ENCODE results near the gene PFDN6. TPM values are rescaled to one million over a fixed set of nuclear protein-coding genes. Genes with fewer than 3 reads are reported as not detected.

Gene PFDN6
- total and polyA plus RNA-seq, 10 of the 15 experiments (the other 5 are each of a cell fraction or from before 2014, with no cell fraction given), result 3.1 to 168 (median 82.6) TPM

GRCh38 chr6:33297956-33298772 is 8.8 kb downstream of the PFDN6 start (continued):
- TF ChIP-seq ZNF207 (IDR thresholded peaks at IDR 0.05; ENCODE audit: borderline replicate concordance), result peak; percentile 31; the same call in 1 of the 2 replicates

DNA sequence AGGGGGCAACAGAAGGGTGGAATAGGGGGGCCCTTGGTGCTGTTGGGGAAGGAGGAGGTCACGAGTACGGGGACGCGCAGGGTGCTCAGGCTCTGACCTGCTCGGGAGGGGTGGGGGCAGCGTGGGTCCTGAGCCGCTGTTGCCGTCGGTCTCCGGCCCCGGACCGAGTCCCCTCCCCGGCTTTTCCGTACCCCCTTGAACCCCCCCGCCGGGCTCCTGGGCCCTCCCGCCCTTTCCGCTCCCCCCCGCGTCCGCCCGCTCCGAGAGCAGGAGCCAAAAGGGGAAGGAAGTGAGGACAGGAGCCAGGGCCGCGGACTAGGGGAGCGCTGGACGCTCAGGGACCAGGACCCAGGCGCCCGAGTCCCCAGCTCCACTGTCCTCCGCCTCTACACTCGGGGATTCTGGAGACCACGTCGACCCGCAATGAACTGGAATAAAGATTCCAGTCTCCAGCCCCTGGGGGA is 9.4 kb downstream of the PFDN6 start, which contains the start of gene RGL2:
Gene RGL2 (minus strand): TSS at position 170 of the 464 bp plus-strand sequence. CDS start 332 bp downstream, outside the sequence.
- H3K4me3 ChIP-seq, result peak within 1 kb of the TSS; percentile 100
- ChIA-PET SMC1A (ENCODE audit: uncharacterized antibody, unreplicated experiment) (interaction anchor here (1.0 to 1.6 kb wide), 4 partner anchors 19 to 46 kb away, joined by 4 to 10 read pairs (median 6); partner anchors contain the start of genes B3GALT4, RPS18, VPS52 and ZBTB22), POLR2A (interaction anchor here (1.2 to 3.4 kb wide), 8 partner anchors 10 to 127 kb away, joined by 3 to 41 read pairs (median 7); partner anchors contain the start of genes B3GALT4, PFDN6, RING1 and RPS18), RAD21 (ENCODE audit: unreplicated experiment) (interaction anchor here (0.9 to 2.0 kb wide), 11 partner anchors 10 to 127 kb away, joined by 3 to 14 read pairs (median 4); partner anchors contain the start of genes B3GALT4, PFDN6, RPS18 and SYNGAP1), CTCF (interaction anchor here (0.9 to 4.5 kb wide), 11 partner anchors 9 to 127 kb away, joined by 3 to 30 read pairs (median 5); partner anchors contain the start of genes B3GALT4, CUTA, PFDN6 and RPS18)
- H3K36me3 ChIP-seq (ENCODE audit: control insufficient read depth in 2 of 2, insufficient read depth in 2 of 2, low read length in 1 of 2), result peaks cover 2 to 10% of the 10 kb centered on the region in 2 experiments; a peak in 3 of 4 replicates
- no peaks in the 10 kb centered on the region for H3K27me3 ChIP-seq (replicated peaks in 1 of 2; ENCODE audit: control insufficient read depth in 2 of 2, insufficient read depth in 2 of 2, low read length in 1 of 2)
- peaks cover 4% of the 10 kb centered on the region; the same call in 1 of the 2 replicates for H3K79me2 ChIP-seq (ENCODE audit: control insufficient read depth, insufficient read depth, low read length)
- peaks cover 11% of the 10 kb centered on the region for H3K4me1 ChIP-seq (ENCODE audit: control insufficient read depth, insufficient read depth, low read length)
- peak within 1 kb of the TSS; percentile 82 for H3K9ac ChIP-seq (ENCODE audit: control insufficient read depth, insufficient read depth, low read length)
- peak within 1 kb of the TSS; percentile 93 for H3K4me2 ChIP-seq (ENCODE audit: control insufficient read depth, insufficient read depth)
- peak within 1 kb of the TSS; percentile 86 for H3K27ac ChIP-seq (ENCODE audit: control insufficient read depth, insufficient read depth)
- ATAC-seq, result peak; percentile 58
- 1% methylated on average over 14 of the region's 34 CpGs for WGBS (ENCODE audit: insufficient coverage, insufficient replicate concordance, low lambda C conversion rate, missing lambda C conversion rate)
- DNase-seq (ENCODE audit: low read depth, low spot score), result no peak
- intact Hi-C loops (cut with micrococcal nuclease; ENCODE audit: unreplicated experiment) (loop anchor here (1.0 kb wide), 3 partner anchors 10 to 22 kb away; partner anchors contain the start of genes B3GALT4, PFDN6, TAPBP and WDR46), in situ Hi-C loops (cut with MboI) (no loop called here)
- H4K20me1 ChIP-seq (ENCODE audit: control insufficient read depth, insufficient read depth), result no peaks in the 10 kb centered on the region
- H2AFZ ChIP-seq (ENCODE audit: control insufficient read depth, low read depth, low read length), result peak within 1 kb of the TSS; percentile 68
- FAIRE-seq, result no peak
- H3K9me3 ChIP-seq (replicated peaks; ENCODE audit: control insufficient read depth, insufficient read depth, low read length), result no peaks in the 10 kb centered on the region
- BruUV-seq (replicated peaks), result no TSS peak
- TF ChIP-seq SREBF2 (IDR thresholded peaks at IDR 0.05; ENCODE audit: low read length) (no peak), ZBTB11 (CRISPR knock-in tag; IDR thresholded peaks at IDR 0.05) (no peak), LARP7 (IDR thresholded peaks at IDR 0.05) (0 out of 2 replicates have a peak, but pooled peaks have one; percentile 6), CREB1 (IDR thresholded peaks at IDR 0.05; ENCODE audit: low read depth) (no peak), CBFB (IDR thresholded peaks at IDR 0.05; ENCODE audit: low read depth) (no peak), ZNF274 (IDR thresholded peaks at IDR 0.05; ENCODE audit: insufficient read depth, insufficient read length) (no peak), POLR2A (IDR thresholded peaks at IDR 0.05; ENCODE audit: low read depth, low read length) (peak; percentile 7), SP1 (IDR thresholded peaks at IDR 0.05; ENCODE audit: low read depth, low read length) (no peak), SREBF1 (IDR thresholded peaks at IDR 0.05; ENCODE audit: low read length) (no peak), MEF2B (IDR thresholded peaks at IDR 0.05; ENCODE audit: partially characterized antibody, poor library complexity, severe bottlenecking) (no peak), TCF3 (IDR thresholded peaks at IDR 0.05; ENCODE audit: borderline replicate concordance, insufficient read depth, low read depth, low read length) (no peak), RAD51 (IDR thresholded peaks at IDR 0.05) (no peak), KDM1A (IDR thresholded peaks at IDR 0.05; ENCODE audit: borderline replicate concordance) (no peak)
- TF ChIP-seq, protein P1, sequence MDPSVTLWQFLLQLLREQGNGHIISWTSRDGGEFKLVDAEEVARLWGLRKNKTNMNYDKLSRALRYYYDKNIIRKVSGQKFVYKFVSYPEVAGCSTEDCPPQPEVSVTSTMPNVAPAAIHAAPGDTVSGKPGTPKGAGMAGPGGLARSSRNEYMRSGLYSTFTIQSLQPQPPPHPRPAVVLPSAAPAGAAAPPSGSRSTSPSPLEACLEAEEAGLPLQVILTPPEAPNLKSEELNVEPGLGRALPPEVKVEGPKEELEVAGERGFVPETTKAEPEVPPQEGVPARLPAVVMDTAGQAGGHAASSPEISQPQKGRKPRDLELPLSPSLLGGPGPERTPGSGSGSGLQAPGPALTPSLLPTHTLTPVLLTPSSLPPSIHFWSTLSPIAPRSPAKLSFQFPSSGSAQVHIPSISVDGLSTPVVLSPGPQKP (IDR thresholded peaks at IDR 0.05; ENCODE audit: low read depth, low read length), result no peak
- TF ChIP-seq, protein P2, sequence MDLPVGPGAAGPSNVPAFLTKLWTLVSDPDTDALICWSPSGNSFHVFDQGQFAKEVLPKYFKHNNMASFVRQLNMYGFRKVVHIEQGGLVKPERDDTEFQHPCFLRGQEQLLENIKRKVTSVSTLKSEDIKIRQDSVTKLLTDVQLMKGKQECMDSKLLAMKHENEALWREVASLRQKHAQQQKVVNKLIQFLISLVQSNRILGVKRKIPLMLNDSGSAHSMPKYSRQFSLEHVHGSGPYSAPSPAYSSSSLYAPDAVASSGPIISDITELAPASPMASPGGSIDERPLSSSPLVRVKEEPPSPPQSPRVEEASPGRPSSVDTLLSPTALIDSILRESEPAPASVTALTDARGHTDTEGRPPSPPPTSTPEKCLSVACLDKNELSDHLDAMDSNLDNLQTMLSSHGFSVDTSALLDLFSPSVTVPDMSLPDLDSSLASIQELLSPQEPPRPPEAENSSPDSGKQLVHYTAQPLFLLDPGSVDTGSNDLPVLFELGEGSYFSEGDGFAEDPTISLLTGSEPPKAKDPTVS (IDR thresholded peaks at IDR 0.05; ENCODE audit: low read depth, low read length), result no peak
